Measurements from ENCODE around the gene MACC1.
"Not testable (repeated sequence)": the region's sequence is repeated elsewhere in the genome, so short reads cannot be mapped to it uniquely, and the experiment has no call there.

The MACC1 gene

GRCh38 chr7:20131776-20132175 lies 85.4 kb downstream of the MACC1 start:
- DNase-seq (ENCODE audit: low read depth, low spot score), result no peak

GRCh38 chr7:20129920-20130319 lies 87.3 kb downstream of the MACC1 start:
- DNase-seq (ENCODE audit: low read depth, low spot score), result no peak

- no peak for DNase-seq (ENCODE audit: low read depth, low spot score)
Observed at GRCh38 chr7:20128001-20128400, 89.2 kb downstream of the MACC1 start.

- not testable (repeated sequence) for DNase-seq (ENCODE audit: low read depth, low spot score)
Observed at GRCh38 chr7:20126060-20126459, 91.1 kb downstream of the MACC1 start.

- not testable (repeated sequence) for DNase-seq (ENCODE audit: low read depth, low spot score)
Observed at GRCh38 chr7:20124087-20124486, 93.1 kb downstream of the MACC1 start.

- DNase-seq (ENCODE audit: low read depth, low spot score), result not testable (repeated sequence)
Observed at GRCh38 chr7:20122653-20123316, 94.4 kb downstream of the MACC1 start.

GRCh38 chr7:20122073-20122472 lies 95.1 kb downstream of the MACC1 start:
- DNase-seq (ENCODE audit: low read depth, low spot score), result no peak

- no peak for DNase-seq (ENCODE audit: low read depth, low spot score)
Observed at GRCh38 chr7:20121404-20121803, 95.8 kb downstream of the MACC1 start.

GRCh38 chr7:20120611-20121168 lies 96.5 kb downstream of the MACC1 start:
- not testable (repeated sequence) for DNase-seq (ENCODE audit: low read depth, low spot score)

GRCh38 chr7:20116869-20117268 lies 100.3 kb downstream of the MACC1 start:
- no peak for DNase-seq (ENCODE audit: low read depth, low spot score)

GRCh38 chr7:20114468-20114867 lies 102.7 kb downstream of the MACC1 start:
- DNase-seq (ENCODE audit: low read depth, low spot score), result no peak

GRCh38 chr7:20113427-20114027 lies 103.7 kb downstream of the MACC1 start:
- no peak for DNase-seq (ENCODE audit: low read depth, low spot score)

GRCh38 chr7:20112696-20113095 lies 104.5 kb downstream of the MACC1 start:
- DNase-seq (ENCODE audit: low read depth, low spot score), result no peak

- no peak for DNase-seq (ENCODE audit: low read depth, low spot score)
Observed at GRCh38 chr7:20111821-20112542, 105.2 kb downstream of the MACC1 start.

GRCh38 chr7:20107582-20107981 lies 109.6 kb downstream of the MACC1 start:
- DNase-seq (ENCODE audit: low read depth, low spot score), result no peak

GRCh38 chr7:20104696-20105095 lies 112.5 kb downstream of the MACC1 start:
- DNase-seq (ENCODE audit: low read depth, low spot score), result no peak

- no peak for DNase-seq (ENCODE audit: low read depth, low spot score)
Observed at GRCh38 chr7:20102982-20103381, 114.2 kb downstream of the MACC1 start.

GRCh38 chr7:20095862-20096261 lies 121.3 kb downstream of the MACC1 start:
- no peak for DNase-seq (ENCODE audit: low read depth, low spot score)

- no peak for DNase-seq (ENCODE audit: low read depth, low spot score)
Observed at GRCh38 chr7:20095436-20095835, 121.7 kb downstream of the MACC1 start.

- no peak for DNase-seq (ENCODE audit: low read depth, low spot score)
Observed at GRCh38 chr7:20089431-20089830, 127.8 kb downstream of the MACC1 start.

- no peak for DNase-seq (ENCODE audit: low read depth, low spot score)
Observed at GRCh38 chr7:20085086-20085485, 132.1 kb downstream of the MACC1 start.
